GM21360 (cell line): ENCODE data around the gene SIGLEC10.

Experiments used
- ATAC-seq: cut with Tn5 transposase; IDR thresholded peaks from one replicate; pipeline ENCODE4 v1.9.1; 2021; ENCODE audit warnings: mild to moderate bottlenecking, moderate library complexity; ENCODE audit not compliant: unreplicated experiment

Gene SIGLEC10

GRCh38 chr19:51366389-51367254 lies 50.8 kb downstream of the SIGLEC10 start:
- ATAC-seq, result peak; percentile 39

DNA sequence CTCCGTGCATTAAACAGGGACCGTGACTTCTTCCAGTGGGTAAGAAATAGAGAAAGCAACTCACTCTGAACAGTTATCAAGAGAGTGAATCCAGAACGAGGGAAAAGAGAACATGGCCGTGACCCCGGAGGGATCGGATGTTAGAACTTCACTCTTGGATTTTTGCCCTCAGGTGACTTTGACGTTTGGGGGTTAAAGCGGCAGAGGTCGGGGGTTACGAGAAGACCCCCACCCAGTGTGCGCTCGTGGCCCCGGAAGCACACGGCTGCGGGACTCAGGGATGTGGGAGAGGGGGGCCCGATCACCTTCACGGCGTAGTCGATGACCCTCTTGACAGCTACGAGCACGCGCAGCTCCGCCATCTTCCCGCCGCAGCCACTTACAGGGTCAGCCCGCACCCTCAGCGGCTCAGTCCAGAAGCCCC lies 51.5 kb downstream of the SIGLEC10 start, which contains the start of gene ETFB:
Gene ETFB, minus strand, starts transcription at position 424 of the 424 bp plus-strand sequence. Its CDS starts 62 bp downstream, at position 362.
- ATAC-seq, result no peak

GRCh38 chr19:51365211-51365964 lies 52.1 kb downstream of the SIGLEC10 start:
- no peak for ATAC-seq

DNA sequence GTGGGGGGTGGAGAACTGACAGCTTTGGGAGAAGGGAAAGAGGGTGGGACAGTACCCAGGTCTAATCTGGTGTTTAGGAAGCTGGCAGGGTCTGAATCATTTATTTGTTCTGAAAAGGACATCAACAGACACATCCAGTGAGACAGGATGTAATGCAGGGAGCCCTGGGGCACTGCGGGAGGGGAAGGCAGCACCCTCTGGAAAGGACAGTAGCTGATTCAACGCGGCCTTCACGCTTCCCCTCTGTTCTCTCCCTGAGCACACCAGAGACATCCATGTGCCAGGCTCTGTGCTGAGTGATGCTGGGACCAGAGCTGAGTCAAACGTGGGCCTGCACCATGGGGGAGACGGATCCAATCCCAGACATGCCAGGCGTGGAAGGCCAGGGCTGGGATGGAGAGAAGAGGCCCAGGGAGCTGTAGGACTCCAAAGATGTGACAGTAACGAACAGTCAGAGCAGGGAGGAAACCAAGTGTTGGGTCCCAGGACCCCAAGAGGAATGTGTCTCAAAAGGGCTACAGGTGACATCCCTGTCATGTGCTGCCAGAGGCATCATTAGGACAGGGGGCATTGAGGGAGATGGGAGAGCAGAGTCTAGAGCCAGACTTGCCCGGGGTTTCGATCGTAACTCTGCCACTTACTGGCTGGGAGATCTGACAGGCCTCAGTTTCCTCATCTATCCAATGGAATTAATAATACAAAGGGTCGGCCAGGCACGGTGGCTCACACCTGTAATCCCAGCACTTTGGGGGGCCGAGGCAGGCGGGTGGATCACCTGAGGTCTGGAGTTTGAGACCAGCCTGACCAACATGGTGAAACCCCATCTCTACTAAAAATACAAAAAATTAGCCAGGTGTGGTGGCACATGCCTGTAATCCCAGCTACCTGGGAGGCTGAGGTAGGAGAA lies 53.0 kb downstream of the SIGLEC10 start:
- ATAC-seq, result no peak

- ATAC-seq, result no peak
Observed at GRCh38 chr19:51361239-51361638, 56.2 kb downstream of the SIGLEC10 start.
